ENCODE results near the gene ILF3. TPM values are rescaled to one million over a fixed set of nuclear protein-coding genes. Genes with fewer than 3 reads are reported as not detected.

ILF3 gene
- polyA plus RNA-seq, 3 donors = 34.4 to 189 (median 48.1) TPM

DNA sequence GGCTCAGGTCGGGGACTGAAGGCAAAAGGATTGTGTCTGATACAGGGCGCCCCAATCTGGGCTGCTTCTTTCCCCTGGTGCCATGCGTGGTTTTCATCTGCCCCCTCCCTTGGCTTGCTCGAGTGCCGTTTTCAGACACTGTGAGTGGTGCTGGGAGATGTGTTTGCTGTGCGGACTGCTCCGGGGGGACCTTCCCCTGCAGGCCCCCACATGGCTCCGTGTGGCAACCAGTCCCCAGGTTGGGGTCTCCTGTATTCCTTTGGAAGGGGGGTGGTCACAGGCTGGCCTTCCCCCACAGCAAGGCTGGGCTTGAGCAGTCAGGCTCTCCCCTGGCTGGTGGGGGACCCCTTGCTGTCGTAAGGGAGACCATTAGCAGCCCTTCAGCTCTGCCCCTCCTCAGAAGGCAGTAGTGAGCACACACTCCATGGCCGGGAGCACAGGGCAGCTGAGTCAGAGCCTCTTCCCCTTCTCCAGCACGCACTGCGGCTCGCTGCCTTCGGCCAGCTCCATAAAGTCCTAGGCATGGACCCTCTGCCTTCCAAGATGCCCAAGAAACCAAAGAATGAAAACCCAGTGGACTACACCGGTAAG, 26.5 kb downstream of the ILF3 start:
- Histone ChIP-seq H4K20me1 (ENCODE audit: insufficient read depth, low read length) (peaks cover 45% of the 10 kb centered on the region), H3K27me3 (ENCODE audit: control insufficient read depth in 2 of 2, insufficient read depth in 2 of 2, low read length in 2 of 2) (no peaks in the 10 kb centered on the region), H3K79me2 (ENCODE audit: insufficient read depth, low read length) (peaks cover 31% of the 10 kb centered on the region), H3K9me3 (replicated peaks in 1 of 2; ENCODE audit: control insufficient read depth in 1 of 2, insufficient read depth in 1 of 2, low read length in 2 of 2) (no peaks in the 10 kb centered on the region), H3K4me1 (ENCODE audit: control insufficient read depth in 1 of 2, insufficient read depth in 2 of 2, low read length in 2 of 2) (no peaks in the 10 kb centered on the region), H3K36me3 (replicated peaks in 1 of 2; ENCODE audit: control insufficient read depth in 1 of 2, insufficient read depth in 2 of 2, low read length in 2 of 2) (peaks cover 92 to 99% of the 10 kb centered on the region in 2 donors), H3K27ac (ENCODE audit: low read depth in 1 of 2, low read length in 2 of 2) (no peak overlapping the region), H3K4me2 (replicated peaks; ENCODE audit: extremely low read depth, low read length, poor library complexity, severe bottlenecking) (no peak overlapping the region), H3K4me3 (replicated peaks in 1 of 3; ENCODE audit: low read depth in 2 of 3, low read length in 3 of 3) (no peak overlapping the region), H3K9ac (ENCODE audit: insufficient read depth, low read length, poor library complexity, severe bottlenecking) (no peak overlapping the region), H2AFZ (ENCODE audit: insufficient read depth, low read depth, low read length, poor library complexity, severe bottlenecking) (no peak overlapping the region)
- TF ChIP-seq, protein P1, sequence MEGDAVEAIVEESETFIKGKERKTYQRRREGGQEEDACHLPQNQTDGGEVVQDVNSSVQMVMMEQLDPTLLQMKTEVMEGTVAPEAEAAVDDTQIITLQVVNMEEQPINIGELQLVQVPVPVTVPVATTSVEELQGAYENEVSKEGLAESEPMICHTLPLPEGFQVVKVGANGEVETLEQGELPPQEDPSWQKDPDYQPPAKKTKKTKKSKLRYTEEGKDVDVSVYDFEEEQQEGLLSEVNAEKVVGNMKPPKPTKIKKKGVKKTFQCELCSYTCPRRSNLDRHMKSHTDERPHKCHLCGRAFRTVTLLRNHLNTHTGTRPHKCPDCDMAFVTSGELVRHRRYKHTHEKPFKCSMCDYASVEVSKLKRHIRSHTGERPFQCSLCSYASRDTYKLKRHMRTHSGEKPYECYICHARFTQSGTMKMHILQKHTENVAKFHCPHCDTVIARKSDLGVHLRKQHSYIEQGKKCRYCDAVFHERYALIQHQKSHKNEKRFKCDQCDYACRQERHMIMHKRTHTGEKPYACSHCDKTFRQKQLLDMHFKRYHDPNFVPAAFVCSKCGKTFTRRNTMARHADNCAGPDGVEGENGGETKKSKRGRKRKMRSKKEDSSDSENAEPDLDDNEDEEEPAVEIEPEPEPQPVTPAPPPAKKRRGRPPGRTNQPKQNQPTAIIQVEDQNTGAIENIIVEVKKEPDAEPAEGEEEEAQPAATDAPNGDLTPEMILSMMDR (IDR thresholded peaks at IDR 0.05) = no peak
- no peak overlapping the region for H3K4me3 Mint-ChIP-seq
- WGBS (ENCODE audit: insufficient coverage) = 100% methylated on average over 7 of the region's 15 CpGs
- H3K27ac Mint-ChIP-seq = peak overlapping the region in 1 of 7 donors; percentile 56
- no peak for DNase-seq
- intact Hi-C loops (cut with micrococcal nuclease) = no loop called here
- H3K4me1 Mint-ChIP-seq = no peaks in the 10 kb centered on the region
- peaks cover 91 to 100% of the 10 kb centered on the region in 2 donors for H3K36me3 Mint-ChIP-seq
- H3K9me3 Mint-ChIP-seq = no peaks in the 10 kb centered on the region
- H3K27me3 Mint-ChIP-seq (ENCODE audit: low read depth in 3 of 3) = no peaks in the 10 kb centered on the region

DNA sequence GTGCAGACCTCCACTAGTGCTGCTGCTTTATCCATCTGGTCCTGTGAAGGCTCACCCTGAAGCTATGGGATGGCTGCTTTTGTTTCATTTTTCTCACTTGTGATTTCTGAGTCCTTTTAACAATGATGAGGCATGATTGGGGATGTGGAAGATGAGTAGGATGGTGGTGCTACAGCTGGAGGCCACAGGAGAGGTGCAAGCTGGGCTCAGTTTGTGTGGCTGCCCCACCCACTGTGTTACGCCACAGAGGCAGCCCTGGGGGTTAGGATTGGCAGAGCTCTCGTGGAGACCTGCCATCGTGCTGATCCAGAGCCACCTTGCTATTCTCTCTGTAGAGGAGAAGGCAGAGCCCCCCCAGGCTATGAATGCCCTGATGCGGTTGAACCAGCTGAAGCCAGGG, 27.5 kb downstream of the ILF3 start:
- H3K36me3 Mint-ChIP-seq = peaks cover 94 to 98% of the 10 kb centered on the region in 2 donors
- 100% methylated on average over 3 of the region's 4 CpGs for WGBS (ENCODE audit: insufficient coverage)

More for the DNA sequence above, 27.5 kb downstream of the ILF3 start:
- Histone ChIP-seq H3K4me3 (replicated peaks in 1 of 3; ENCODE audit: low read depth in 2 of 3, low read length in 3 of 3) (no peak overlapping the region), H3K9me3 (replicated peaks in 1 of 2; ENCODE audit: control insufficient read depth in 1 of 2, insufficient read depth in 1 of 2, low read length in 2 of 2) (no peaks in the 10 kb centered on the region), H3K4me1 (ENCODE audit: control insufficient read depth in 1 of 2, insufficient read depth in 2 of 2, low read length in 2 of 2) (no peaks in the 10 kb centered on the region), H3K27ac (ENCODE audit: low read depth in 1 of 2, low read length in 2 of 2) (peak overlapping the region in 1 of 2 donors; percentile 14), H3K9ac (ENCODE audit: insufficient read depth, low read length, poor library complexity, severe bottlenecking) (no peak overlapping the region), H4K20me1 (ENCODE audit: insufficient read depth, low read length) (peaks cover 42% of the 10 kb centered on the region), H3K79me2 (ENCODE audit: insufficient read depth, low read length) (peaks cover 32% of the 10 kb centered on the region), H3K27me3 (ENCODE audit: control insufficient read depth in 2 of 2, insufficient read depth in 2 of 2, low read length in 2 of 2) (no peaks in the 10 kb centered on the region), H3K36me3 (replicated peaks in 1 of 2; ENCODE audit: control insufficient read depth in 1 of 2, insufficient read depth in 2 of 2, low read length in 2 of 2) (peaks cover 99 to 100% of the 10 kb centered on the region in 2 donors), H3K4me2 (replicated peaks; ENCODE audit: extremely low read depth, low read length, poor library complexity, severe bottlenecking) (no peak overlapping the region), H2AFZ (ENCODE audit: insufficient read depth, low read depth, low read length, poor library complexity, severe bottlenecking) (no peak overlapping the region)
- no peak overlapping the region for H3K4me3 Mint-ChIP-seq
- no peaks in the 10 kb centered on the region for H3K27me3 Mint-ChIP-seq (ENCODE audit: low read depth in 3 of 3)
- no peaks in the 10 kb centered on the region for H3K4me1 Mint-ChIP-seq
- H3K27ac Mint-ChIP-seq = no peak overlapping the region
- no peaks in the 10 kb centered on the region for H3K9me3 Mint-ChIP-seq
- intact Hi-C loops (cut with micrococcal nuclease) = no loop called here
- TF ChIP-seq, protein P1 (IDR thresholded peaks at IDR 0.05) = no peak
- DNase-seq = no peak
